ENCODE results near the gene MZT1.
A peak's percentile ranks its signal among the peaks of the same experiment; 100 is the strongest.
"Not testable (repeated sequence)": the region's sequence is repeated elsewhere in the genome, so short reads cannot be mapped to it uniquely, and the experiment has no call there.

Gene MZT1

DNA sequence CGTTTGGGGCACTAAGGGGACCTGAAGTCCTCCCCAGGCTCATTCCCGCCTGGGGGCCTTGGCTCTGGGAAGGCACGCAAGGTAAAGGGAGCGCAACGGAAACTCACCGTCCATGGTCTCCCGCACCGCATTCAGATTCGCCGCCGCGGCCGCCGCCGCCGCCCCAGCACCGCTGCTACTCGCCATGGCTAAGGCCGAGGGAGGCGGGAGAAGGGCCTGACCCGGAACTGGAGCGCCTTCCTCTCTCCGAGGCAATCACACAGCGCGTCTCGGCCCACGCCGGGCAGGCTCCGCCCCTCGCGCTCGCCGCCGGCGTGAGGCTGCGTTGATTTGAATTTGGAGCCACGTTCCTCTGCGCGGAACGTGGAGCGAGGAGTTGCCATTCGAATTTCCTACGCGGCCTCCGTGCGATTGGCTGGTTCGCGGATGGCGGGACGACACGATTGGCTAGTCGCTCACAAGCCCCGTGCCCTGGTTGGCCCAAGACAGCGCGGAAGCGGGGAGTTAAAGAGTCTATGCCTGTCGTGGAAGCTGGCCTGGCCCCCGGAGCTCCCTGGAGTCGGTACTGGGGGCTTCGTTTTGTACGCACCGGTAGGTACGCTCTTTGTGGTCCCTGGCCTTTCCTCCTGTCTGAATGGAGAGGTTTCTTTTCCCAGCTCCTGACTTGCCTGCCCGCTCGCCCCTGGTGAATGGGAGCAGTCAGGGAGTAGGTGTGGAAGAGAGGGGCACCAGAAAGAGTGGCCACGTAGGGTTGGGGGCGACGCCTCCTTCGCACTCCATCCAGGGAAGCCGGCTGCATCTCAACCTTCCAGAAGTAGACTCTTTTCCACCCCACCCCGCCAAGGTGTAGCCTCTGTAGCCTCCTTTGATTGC is at the start of gene MZT1, which contains the start of gene BORA:
Gene MZT1 (minus strand): TSS at position 213 of the 873 bp plus-strand sequence. CDS start 27 bp downstream, at position 186.
Gene BORA (plus strand): TSS at position 507 of the 873 bp plus-strand sequence. CDS start 1,018 bp downstream, outside the sequence.
- peak; percentile 98 for DNase-seq

- DNase-seq, result no peak
Measured at GRCh38 chr13:72774019-72774418, 46.6 kb upstream of the MZT1 start.

- no peak for DNase-seq
Measured at GRCh38 chr13:72763411-72763810, 36.0 kb upstream of the MZT1 start.

DNA sequence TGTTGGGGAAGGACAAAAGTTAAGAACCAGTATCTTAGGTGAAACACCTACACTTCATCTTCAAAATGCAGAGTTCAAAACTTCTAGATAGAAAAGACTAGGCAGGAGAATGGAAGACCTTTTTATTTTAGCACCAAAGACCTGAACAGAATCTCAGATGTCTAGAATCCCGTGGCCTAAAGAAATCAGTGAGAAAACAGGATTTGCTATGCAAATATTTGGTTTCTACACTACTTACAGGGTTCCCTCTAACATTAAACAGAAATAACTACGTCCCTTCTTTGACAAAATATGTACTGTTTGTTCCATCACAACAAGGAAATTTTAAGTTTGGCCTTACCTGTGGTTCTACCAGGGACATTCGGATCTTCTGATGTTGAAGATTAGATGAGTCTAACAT is 32.8 kb upstream of the MZT1 start:
- no peak for DNase-seq

GRCh38 chr13:72757792-72758535 is 30.5 kb upstream of the MZT1 start:
- DNase-seq, result no peak

DNA sequence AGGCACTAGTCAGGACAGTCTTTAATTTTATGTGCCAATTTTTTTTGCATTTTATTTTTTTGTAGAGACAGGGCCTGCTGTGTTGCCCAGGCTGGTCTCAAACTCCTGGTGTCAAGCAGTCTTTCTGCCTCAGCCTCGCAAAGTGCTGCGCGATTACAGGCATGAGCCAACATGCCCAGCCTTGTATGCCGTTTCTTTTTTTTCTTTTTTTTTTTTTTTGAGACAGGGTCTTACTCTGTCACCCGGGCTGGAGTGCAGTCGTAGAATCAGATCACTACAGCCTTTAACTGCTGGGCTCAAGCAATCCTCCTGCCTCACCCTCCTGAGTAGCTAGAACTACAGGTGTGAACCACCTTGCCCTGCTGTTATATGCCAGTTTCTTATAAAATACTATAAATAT is 26.7 kb upstream of the MZT1 start:
- no peak for DNase-seq

GRCh38 chr13:72751220-72751619 is 23.8 kb upstream of the MZT1 start:
- DNase-seq, result no peak

DNA sequence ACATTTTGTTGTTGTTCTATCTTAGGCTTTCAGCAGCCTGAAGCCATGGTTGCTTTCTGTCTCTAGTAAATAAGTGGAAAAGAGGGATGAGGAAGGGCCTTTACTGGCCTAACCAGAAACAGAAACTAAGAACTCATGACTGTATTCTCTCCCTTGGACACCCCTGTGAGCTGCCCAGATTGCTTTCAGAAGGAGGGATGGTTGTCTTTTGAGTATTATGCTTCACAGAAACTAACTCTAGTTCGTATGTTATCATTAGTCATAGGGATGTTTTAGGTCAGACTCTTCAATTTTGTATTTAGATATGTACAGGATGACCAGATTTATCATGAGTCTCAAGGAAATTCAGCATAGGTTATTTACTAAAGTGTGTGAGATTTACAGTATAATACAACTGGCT is 17.8 kb upstream of the MZT1 start:
- peak; percentile 46 for DNase-seq

- DNase-seq, result no peak
Measured at GRCh38 chr13:72740015-72740414, 12.6 kb upstream of the MZT1 start.

DNA sequence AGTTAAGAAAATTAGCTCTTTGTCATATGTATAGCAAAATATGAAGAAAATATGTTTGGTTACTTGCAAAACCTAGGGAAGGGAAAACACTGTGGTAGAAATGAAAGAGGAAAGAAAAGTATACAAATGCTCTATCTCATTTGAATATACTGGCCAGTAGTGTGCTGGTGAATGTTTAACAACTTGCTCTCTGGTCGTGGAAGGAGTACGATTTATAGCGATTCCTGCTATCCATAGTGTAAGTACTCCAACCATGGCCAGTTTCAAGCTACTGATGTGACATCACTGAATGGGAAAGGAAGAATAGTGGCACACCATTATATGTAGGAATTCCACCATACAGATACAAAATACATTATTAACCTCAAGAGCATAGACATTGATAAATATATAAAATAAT is 9.6 kb upstream of the MZT1 start:
- DNase-seq, result no peak

- DNase-seq, result no peak
Measured at GRCh38 chr13:72728290-72728605, 819 bp upstream of the MZT1 start.

DNA sequence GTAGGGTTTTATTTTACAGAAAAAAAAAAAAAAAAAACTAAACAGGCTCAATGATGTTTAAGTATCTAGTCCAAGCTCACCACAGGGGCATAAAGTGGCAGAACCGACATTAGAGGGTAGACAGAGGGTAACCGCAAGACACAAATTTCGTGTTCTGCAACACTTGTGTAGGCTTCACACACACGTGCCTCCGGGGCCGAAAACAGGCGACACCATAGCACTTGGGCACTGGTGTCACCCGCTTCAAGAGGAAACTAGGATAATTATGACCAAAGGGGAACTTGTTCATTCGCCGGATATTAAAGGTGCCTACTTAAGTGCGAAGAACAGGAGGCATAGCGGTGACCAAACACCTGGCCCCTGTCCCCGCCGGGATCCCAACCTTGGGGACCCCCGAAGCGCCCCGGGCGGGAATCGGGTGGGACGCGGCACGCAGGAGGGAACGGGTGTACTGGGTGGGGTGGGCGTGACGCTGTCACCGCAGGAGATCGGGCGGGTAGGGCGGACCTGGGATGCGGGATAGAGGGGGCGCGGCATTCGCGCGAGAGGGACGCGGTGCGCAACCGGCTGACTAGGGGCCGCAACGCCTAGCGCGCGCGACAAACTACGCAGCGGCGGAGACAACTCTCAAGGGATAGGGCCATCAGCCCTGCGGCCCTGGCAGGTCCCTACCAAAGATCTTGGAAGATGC is 558 bp downstream of the MZT1 start:
- peak; percentile 39 for DNase-seq

DNA sequence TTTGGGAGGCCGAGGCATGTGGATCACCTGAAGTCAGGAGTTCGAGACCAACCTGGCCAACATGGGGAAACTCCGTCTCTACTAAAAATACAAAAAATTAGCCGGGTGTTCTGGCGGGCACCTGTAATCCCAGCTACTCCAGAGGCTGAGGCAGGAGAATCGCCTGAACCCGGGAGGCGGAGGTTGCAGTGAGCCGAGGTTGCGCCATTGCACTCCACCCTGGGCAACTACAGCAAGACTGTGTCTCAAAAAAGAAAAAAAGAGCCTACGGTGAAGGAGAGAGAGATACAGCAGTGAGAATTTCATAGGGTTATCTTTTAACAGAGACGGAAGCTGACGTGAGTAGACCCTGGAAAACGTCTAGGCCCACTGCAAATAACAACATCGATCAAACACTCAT is 1.2 kb downstream of the MZT1 start:
- not testable (repeated sequence) for DNase-seq

DNA sequence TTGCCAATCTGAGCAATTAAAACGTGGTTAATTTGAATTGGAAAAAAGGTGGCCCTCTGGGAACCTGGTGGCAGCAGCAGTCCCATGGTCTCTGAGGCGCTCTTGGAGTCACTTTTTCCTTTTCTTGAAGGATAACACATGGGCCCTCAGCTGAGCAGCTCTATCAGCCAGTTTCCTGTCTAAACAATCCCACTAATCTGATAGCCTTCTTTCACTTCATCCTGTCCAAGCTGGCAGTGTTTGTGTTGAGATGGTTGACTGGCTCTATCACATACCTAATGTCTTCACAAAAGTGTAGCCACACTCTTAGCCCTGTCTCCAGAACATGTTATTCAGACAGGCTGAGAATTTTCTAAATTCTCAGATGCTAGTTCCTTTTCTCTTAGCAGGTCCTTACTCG is 10.7 kb downstream of the MZT1 start:
- no peak for DNase-seq

DNA sequence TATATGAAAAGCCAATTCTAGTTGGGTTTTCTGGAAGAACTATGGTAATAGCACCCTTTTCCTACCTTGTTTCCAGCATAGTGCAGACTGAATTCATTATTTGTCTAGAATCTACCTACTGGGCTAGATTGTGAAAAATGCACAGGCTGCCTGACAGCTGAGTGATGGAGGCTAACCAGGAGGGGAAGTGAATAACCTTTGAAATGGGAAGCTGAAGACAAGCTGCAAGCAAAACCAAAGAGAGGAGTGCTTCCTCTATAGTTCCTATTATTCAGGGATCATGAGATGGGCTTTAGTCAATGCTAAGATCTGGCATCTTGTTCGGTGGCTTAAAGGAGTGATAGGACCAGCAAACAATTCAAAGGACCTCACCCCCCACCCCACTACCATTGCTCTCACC is 26.9 kb downstream of the MZT1 start:
- DNase-seq, result no peak

DNA sequence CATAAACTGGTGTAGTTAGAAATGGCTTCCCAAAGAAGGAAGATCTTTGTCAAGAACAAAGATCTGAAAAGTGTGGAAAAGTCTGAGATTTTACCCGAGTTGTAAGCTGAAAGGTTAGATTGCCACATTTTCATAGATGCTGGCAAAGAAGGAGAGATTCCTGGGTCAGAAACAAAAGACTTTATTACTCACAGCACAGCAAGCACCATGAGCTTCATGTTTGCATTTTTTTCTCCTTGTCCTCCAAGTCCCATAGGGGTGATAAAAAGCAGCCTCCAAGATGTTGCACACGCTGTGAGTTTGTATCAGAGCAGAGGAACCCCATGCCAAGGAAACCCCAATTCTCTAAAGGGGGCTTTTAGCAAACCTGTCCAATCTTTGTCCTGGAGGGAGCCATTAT is 29.3 kb downstream of the MZT1 start:
- no peak for DNase-seq

GRCh38 chr13:72696579-72696978 is 30.9 kb downstream of the MZT1 start:
- no peak for DNase-seq

DNA sequence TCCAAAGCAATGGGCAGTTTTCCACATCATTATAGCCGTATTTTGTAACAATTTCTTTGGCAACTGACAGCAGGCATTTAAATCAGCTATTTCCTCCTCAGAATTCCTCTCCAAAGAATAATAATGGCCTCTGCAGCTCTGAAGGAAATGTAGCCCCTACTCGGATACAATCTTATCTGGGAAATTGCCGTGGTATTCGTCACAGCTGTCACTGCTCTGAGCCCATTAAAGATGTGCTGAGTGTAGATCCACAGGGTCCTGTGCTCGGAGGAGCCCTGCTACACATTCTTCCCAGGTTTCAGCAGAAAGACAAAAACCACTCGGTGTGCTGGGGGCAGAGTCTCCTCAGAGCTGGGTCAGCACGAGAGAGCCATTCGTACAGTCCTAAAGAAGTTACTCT is 33.1 kb downstream of the MZT1 start:
- no peak for DNase-seq

GRCh38 chr13:72693832-72694231 is 33.6 kb downstream of the MZT1 start:
- DNase-seq, result no peak

DNA sequence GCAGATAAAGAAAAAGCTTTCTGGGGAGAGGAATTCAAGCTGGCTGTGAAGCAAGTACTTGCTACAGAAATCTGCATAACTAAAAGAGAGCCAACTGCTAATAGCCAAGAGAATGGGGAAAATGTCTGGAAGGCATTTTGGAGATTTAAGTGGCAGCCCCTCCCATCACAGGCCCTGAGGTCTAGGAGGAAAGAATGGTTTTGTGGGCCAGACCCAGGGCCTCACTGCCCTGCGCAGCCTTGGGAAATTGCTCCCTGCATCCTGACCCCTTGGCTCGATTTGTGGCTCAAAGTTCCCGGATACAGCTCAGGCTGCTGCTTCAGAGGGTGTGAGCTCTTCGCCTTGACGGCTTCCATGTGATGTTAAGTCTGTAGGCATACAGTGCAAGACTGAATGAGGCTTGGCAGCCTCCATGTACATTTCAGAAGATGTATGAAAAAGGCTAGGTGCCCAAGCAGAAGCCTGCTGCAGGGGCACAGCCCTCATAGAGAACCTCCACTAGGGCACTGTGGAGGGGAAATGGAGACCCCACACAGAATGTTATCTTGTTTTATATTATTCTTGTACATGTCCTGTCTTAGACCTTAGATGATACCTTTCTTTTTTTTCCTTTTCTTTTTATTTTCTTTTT is 34.4 kb downstream of the MZT1 start:
- no peak for DNase-seq

DNA sequence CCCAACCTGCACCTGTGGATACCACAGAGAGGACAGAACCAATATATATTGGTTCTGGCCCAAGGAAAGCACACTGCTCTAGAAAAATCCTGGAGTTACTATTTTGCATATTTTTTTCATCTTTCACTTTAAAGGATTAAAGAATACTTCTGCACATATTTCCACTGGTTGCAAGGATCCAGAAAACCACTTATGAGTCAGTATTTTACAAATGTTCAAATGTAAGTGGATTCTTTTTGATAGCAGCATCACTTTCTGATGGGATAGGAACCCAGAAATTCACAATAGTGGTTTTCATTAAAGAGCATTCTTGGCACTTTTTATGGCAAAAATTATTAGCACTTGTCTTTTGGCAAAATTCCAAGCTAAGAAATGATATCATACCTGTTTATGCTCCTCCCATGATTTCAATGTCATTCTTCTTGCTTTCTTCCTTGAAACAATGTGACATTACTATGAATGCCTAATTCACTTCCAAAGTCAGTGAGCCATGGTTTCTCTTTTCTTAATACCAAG is 38.2 kb downstream of the MZT1 start:
- DNase-seq, result no peak

DNA sequence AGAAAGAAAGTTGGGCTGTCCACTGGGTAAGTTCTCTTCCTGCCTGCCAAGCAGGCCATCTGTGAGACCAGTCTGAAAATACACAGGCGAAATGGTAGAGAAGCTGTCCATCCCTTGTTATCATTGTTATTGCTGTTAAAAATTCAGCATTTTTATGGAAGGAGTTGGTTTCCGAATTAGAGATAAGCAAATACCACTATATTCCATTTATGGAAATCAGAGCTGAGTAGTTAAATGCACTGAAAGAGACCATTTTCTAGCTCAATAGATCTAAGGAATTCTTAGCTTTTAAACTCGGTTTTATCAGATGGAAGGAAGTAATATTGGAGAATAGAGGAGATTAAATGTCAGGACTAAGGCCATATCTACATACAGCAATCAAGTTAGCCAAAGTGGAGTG is 40.7 kb downstream of the MZT1 start:
- DNase-seq, result no peak

DNA sequence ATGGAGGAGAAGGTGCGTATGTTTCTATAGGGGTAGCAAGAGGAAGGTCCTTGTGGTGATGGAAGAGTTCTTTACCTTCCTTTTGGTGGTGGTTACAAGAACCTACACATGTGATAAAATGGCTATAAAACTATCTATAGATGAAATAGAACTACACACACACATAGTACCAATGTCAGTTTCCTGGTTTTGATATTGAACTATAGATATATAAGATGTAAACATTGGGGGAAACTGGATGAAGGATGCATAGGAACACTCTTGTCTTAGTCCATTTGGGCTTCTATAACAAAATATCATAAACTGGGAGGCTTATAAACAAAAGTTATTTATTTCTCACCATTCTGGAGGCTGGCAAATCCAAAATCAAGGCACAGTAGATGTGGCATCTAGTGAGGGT is 47.1 kb downstream of the MZT1 start:
- no peak for DNase-seq

All from activated CD4-positive, alpha-beta T cell treated with anti-CD3 and anti-CD28 coated beads, Interleukin-2, amount 50 U/mL, for 16 hours (primary cell).